ENCODE measurements around the gene ANKRD63.
A peak's percentile ranks its signal among the peaks of the same experiment; 100 is the strongest.

Gene ANKRD63

DNA sequence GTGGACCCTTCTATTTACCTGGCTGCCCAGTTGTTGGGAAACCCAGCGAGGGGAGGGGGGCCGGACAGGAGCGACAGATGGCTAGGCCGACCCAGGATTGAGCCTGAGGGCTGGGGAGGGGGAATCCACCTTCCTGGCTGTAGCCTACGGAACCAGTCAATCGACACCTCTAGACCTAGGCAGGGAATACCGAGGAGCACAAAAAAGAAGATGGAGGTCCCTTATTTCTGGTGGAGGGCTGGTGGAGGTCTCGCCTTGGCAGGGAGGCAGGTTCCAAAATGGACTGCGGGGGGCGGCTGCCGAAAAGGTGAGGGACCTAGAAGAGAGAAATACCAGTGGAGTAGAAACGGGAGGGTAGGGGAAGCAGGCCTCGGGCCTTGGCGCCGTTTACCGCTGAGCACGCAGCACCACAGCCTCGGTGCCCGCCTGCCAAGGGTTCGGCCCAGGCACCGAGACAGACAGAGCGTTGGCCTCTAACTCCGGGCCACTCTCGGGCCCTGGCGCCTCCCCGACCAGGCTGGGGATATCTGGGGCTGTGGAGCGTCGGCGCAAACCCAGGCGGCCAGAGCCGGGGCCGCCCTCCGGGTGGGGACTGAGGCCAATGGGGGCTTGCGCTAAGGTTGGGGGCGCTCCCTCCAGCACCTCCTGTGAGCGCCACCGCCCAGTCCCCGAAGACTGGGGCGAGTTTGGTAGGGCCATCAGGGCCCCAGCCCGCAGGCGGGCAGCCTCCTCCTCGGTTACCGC, 1.6 kb downstream of the ANKRD63 start:
- DNase-seq = no peak
- no peak for ATAC-seq (ENCODE audit: insufficient read depth, low read depth)
- H3K4me2 ChIP-seq (ENCODE audit: insufficient read depth, low read length) = no peak overlapping the region
- H2AFZ ChIP-seq (ENCODE audit: low read depth, low read length) = no peak overlapping the region
- no peaks in the 10 kb centered on the region for H3K9me3 ChIP-seq (ENCODE audit: insufficient read depth, low read length, severe bottlenecking)
- no peak overlapping the region for H3K4me3 ChIP-seq (ENCODE audit: low read depth in 1 of 2, low read length in 2 of 2)
- H3K79me2 ChIP-seq (ENCODE audit: insufficient read depth, low read length) = no peaks in the 10 kb centered on the region
- peaks cover 17% of the 10 kb centered on the region for H3K4me1 ChIP-seq (ENCODE audit: insufficient read depth, low read length)
- peaks cover 11% of the 10 kb centered on the region for H3K27me3 ChIP-seq (ENCODE audit: insufficient read depth, low read length, poor library complexity)
- TF ChIP-seq CTCF (IDR thresholded peaks at IDR 0.05; ENCODE audit: borderline replicate concordance, extremely low read depth, low read length, poor library complexity, severe bottlenecking) (no peak), EZH2 (IDR thresholded peaks at IDR 0.05; ENCODE audit: borderline replicate concordance, low read depth, low read length, severe bottlenecking) (no peak)
- no peaks in the 10 kb centered on the region for H4K20me1 ChIP-seq (ENCODE audit: insufficient read depth, low read length)
- no peak overlapping the region for H3K9ac ChIP-seq (ENCODE audit: low read depth, low read length)
- no peaks in the 10 kb centered on the region for H3K36me3 ChIP-seq (ENCODE audit: insufficient read depth, low read length)
- H3K27ac ChIP-seq (ENCODE audit: low read length) = no peak overlapping the region

DNA sequence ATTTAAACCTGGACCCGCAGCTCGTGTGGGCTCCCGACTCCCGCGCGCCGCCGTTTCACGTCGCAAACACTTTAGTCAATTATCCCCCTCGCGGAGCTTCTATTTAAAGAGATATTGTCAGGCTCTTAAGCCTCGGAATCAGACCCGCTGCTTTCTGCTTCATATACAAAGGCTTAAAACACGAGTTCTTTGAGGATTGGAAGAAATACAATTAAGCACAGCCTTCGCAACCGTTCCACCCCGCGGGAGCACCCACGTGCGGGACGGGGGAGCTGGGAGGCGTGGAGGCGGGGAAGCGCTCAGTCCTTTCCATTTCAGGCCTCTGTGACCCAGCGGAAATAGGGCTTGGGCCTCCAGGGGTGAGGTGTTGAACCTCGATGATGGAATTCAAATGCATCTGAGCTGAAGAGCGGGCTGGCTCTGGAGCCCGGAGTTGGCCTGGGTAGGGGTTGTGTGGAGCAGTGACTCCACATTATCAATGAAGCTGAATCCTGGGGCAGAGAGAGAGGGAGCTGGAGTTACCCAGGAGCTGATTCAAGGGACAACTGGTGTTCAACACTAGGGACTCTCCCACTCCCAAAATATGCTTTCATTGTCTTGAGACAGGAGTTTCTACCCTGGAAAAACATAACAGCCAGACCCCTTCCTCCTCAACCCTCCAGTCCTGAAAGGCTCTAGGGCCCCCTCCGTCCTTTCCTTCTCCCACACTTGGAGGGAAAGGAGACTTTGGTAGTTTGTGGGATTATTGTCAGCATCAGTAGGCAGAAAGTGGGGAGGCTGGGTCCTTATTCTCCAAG, 2.4 kb downstream of the ANKRD63 start:
- DNase-seq (no peak), ATAC-seq (ENCODE audit: insufficient read depth, low read depth) (no peak)
- no peaks in the 10 kb centered on the region for H3K36me3 ChIP-seq (ENCODE audit: insufficient read depth, low read length)
- H3K4me1 ChIP-seq (ENCODE audit: insufficient read depth, low read length) = peaks cover 17% of the 10 kb centered on the region
- H3K4me2 ChIP-seq (ENCODE audit: insufficient read depth, low read length) = no peak overlapping the region
- H3K27ac ChIP-seq (ENCODE audit: low read length) = no peak overlapping the region
- no peaks in the 10 kb centered on the region for H4K20me1 ChIP-seq (ENCODE audit: insufficient read depth, low read length)
- no peak for TF ChIP-seq CTCF (IDR thresholded peaks at IDR 0.05; ENCODE audit: borderline replicate concordance, extremely low read depth, low read length, poor library complexity, severe bottlenecking)
- no peak for TF ChIP-seq EZH2 (IDR thresholded peaks at IDR 0.05; ENCODE audit: borderline replicate concordance, low read depth, low read length, severe bottlenecking)
- H3K27me3 ChIP-seq (ENCODE audit: insufficient read depth, low read length, poor library complexity) = peaks cover 11% of the 10 kb centered on the region
- no peak overlapping the region for H3K4me3 ChIP-seq (ENCODE audit: low read depth in 1 of 2, low read length in 2 of 2)
- no peaks in the 10 kb centered on the region for H3K79me2 ChIP-seq (ENCODE audit: insufficient read depth, low read length)
- H3K9ac ChIP-seq (ENCODE audit: low read depth, low read length) = no peak overlapping the region
- no peaks in the 10 kb centered on the region for H3K9me3 ChIP-seq (ENCODE audit: insufficient read depth, low read length, severe bottlenecking)
- H2AFZ ChIP-seq (ENCODE audit: low read depth, low read length) = no peak overlapping the region

- H3K4me3 ChIP-seq (ENCODE audit: low read depth in 1 of 2, low read length in 2 of 2) = no peak overlapping the region
- peak; percentile 70 for ATAC-seq (ENCODE audit: insufficient read depth, low read depth)
Measured at GRCh38 chr15:40279437-40280141, 3.3 kb downstream of the ANKRD63 start.

More at GRCh38 chr15:40279437-40280141, 3.3 kb downstream of the ANKRD63 start:
- H3K4me1 ChIP-seq (ENCODE audit: insufficient read depth, low read length) = peaks cover 17% of the 10 kb centered on the region
- no peak overlapping the region for H2AFZ ChIP-seq (ENCODE audit: low read depth, low read length)
- no peak overlapping the region for H3K27ac ChIP-seq (ENCODE audit: low read length)
- H3K9ac ChIP-seq (ENCODE audit: low read depth, low read length) = no peak overlapping the region
- H3K9me3 ChIP-seq (ENCODE audit: insufficient read depth, low read length, severe bottlenecking) = no peaks in the 10 kb centered on the region
- no peaks in the 10 kb centered on the region for H3K36me3 ChIP-seq (ENCODE audit: insufficient read depth, low read length)
- peak; percentile 55 for DNase-seq
- H4K20me1 ChIP-seq (ENCODE audit: insufficient read depth, low read length) = no peaks in the 10 kb centered on the region
- peak; percentile 96 for TF ChIP-seq CTCF (IDR thresholded peaks at IDR 0.05; ENCODE audit: borderline replicate concordance, extremely low read depth, low read length, poor library complexity, severe bottlenecking)
- TF ChIP-seq EZH2 (IDR thresholded peaks at IDR 0.05; ENCODE audit: borderline replicate concordance, low read depth, low read length, severe bottlenecking) = no peak
- no peak overlapping the region for H3K4me2 ChIP-seq (ENCODE audit: insufficient read depth, low read length)
- peaks cover 11% of the 10 kb centered on the region for H3K27me3 ChIP-seq (ENCODE audit: insufficient read depth, low read length, poor library complexity)
- no peaks in the 10 kb centered on the region for H3K79me2 ChIP-seq (ENCODE audit: insufficient read depth, low read length)
